ENCODE results near the gene LAMP1.

DNA sequence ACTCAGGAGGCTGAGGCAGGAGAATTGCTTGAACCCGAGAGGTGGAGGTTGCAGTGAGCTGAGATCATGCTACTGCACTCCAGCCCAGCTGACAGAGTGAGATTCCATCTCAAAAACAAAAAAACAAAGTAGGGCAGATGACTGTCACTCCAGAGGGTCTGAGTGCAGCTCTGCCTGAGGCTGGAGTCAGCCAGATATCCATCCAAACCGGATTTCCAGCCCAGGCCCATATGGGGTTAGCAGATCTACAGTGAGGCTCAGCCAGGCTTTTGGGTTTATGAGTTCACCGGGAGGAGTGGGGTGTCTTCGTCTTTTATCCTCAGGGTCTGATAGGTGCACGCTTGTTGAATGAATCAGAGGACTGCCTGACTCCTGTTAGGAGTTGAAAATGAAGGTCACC is 19.0 kb downstream of the LAMP1 start:
- TF ChIP-seq, protein P1, sequence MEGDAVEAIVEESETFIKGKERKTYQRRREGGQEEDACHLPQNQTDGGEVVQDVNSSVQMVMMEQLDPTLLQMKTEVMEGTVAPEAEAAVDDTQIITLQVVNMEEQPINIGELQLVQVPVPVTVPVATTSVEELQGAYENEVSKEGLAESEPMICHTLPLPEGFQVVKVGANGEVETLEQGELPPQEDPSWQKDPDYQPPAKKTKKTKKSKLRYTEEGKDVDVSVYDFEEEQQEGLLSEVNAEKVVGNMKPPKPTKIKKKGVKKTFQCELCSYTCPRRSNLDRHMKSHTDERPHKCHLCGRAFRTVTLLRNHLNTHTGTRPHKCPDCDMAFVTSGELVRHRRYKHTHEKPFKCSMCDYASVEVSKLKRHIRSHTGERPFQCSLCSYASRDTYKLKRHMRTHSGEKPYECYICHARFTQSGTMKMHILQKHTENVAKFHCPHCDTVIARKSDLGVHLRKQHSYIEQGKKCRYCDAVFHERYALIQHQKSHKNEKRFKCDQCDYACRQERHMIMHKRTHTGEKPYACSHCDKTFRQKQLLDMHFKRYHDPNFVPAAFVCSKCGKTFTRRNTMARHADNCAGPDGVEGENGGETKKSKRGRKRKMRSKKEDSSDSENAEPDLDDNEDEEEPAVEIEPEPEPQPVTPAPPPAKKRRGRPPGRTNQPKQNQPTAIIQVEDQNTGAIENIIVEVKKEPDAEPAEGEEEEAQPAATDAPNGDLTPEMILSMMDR (IDR thresholded peaks at IDR 0.05; ENCODE audit: low read depth, low read length, poor library complexity, severe bottlenecking), result no peak
- TF ChIP-seq EZH2phosphoT487 (IDR thresholded peaks at IDR 0.05; ENCODE audit: borderline replicate concordance, low read length), result no peak

Data from DOHH2 (cell line).